Stimulated activated CD4-positive, alpha-beta T cell treated with anti-CD3 and anti-CD28 coated beads, Interleukin-12 subunit alpha, Interleukin-12 subunit beta, amount 100 ng/mL, for 24 hours (primary cell): ENCODE measurements around the gene ZDHHC17.
"Not testable (repeated sequence)": the region's sequence is repeated elsewhere in the genome, so short reads cannot be mapped to it uniquely, and the experiment has no call there.

Experiments
- DNase-seq, 2 experiments: peaks; one replicate each; pipeline ENCODE4 v3.0.0-alpha.2; 2020; ENCODE audit warnings: low read depth in 2 of 2

The ZDHHC17 gene, protein sequence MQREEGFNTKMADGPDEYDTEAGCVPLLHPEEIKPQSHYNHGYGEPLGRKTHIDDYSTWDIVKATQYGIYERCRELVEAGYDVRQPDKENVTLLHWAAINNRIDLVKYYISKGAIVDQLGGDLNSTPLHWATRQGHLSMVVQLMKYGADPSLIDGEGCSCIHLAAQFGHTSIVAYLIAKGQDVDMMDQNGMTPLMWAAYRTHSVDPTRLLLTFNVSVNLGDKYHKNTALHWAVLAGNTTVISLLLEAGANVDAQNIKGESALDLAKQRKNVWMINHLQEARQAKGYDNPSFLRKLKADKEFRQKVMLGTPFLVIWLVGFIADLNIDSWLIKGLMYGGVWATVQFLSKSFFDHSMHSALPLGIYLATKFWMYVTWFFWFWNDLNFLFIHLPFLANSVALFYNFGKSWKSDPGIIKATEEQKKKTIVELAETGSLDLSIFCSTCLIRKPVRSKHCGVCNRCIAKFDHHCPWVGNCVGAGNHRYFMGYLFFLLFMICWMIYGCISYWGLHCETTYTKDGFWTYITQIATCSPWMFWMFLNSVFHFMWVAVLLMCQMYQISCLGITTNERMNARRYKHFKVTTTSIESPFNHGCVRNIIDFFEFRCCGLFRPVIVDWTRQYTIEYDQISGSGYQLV

DNA sequence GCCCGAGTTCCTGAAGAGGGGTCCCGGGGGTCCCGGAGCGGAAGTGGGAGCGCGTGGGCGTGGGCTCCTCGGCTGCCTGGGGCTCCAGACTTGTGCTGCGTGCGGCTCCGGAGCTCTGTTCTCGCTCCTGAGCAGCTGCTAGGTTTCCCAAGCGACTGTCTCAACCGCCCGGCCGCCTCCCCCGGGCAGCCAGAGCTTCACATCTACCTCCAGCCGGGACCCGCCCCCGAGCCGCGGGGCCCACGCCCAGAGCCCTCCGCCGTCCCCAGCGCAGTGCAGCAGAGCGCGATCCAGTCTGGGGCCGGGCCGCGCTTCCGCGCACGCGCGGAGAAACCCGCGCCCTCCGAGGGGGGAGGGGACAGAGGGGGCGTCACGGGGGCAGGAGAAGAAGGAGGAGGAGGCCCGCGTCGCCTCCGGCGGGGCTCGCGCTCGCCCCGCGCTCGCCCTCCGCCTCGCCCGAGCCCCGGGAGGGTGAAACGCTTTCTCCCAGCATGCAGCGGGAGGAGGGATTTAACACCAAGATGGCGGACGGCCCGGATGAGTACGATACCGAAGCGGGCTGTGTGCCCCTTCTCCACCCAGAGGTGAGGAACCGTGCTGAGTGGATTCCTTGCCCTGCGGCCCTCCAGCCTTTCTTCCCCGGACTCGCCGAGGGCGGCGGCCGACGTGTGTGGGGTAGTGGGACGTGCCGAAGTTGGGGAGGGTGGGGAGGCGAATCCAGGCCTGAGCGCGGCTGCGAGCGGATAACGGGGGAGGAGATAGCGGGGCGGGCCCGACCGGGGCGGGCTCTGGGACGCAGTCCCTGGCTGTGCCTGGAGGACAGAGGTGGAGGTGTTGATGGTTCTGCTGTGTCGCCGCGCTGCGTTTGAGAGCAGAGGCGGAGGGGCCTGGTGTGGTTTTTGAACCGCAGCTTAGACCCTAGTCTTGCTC is at the start of gene ZDHHC17:
Gene ZDHHC17, plus strand, starts transcription at position 370 of the 930 bp plus-strand sequence. Its CDS starts 122 bp downstream, at position 492.
- peak; percentile 79 for DNase-seq

GRCh38 chr12:76714415-76714814 is 49.5 kb upstream of the ZDHHC17 start:
- no peak for DNase-seq

- DNase-seq: no peak
Observed at GRCh38 chr12:76714861-76715260, 49.1 kb upstream of the ZDHHC17 start.

- no peak for DNase-seq
Observed at GRCh38 chr12:76715332-76715731, 48.6 kb upstream of the ZDHHC17 start.

DNA sequence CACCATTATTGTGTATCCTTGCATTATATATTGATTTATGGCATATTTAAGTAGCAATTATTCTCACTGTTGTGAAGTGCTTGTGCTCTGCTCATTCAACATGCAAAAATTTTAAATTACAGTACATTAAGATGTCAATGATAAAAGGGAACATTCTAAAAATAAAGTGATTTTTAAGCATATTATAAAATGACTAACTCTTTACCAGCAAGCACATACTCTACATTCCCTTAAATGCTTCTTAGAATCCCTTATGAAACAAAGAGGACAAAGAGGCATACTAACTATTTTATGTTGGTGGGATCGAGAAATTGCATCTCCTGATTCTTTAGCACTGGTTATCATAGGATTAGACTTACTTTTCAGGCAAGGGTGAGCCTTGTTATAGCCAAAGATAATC is 46.6 kb upstream of the ZDHHC17 start:
- no peak for DNase-seq

DNA sequence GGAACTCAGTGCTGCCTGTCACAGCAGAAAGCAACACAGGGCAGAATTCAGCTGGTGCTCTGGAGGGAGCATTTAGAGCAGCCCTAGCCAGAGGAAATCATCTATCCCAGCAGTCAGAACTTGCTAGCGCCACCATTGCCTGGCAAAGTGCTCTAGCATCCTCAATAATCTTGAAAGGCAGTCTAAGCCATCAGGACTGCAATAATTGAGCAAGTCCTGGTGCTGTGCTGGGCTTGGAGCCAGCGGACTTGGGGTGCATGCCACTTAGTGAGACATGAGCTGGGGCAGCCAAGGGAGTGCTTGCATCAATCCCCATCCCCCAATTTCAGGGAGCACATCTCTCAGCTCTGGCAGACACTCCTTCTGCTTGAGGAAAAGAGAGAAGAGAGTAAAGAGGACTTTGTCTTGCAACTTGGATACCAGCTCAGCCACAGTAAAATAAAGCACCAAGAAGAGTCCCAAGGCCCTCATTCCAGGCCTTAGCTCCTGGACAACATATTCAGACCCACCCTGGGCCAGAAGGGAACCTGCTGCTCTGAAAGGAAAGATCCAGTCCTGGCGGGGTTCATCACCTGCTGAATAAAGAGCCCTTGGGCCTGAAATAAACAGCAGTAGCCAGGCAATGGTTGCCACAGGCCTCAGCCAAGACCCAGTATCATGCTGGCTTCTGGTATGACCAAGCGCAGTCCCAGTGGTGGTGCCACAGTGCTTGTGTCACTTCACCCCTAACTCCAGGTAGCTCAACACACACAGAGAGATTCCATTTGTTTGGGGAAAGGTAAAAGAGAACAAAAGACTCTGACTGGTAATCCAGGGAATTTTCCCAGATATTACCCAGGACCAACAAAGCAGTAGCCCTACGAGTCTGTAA is 44.5 kb upstream of the ZDHHC17 start:
- no peak for DNase-seq

DNA sequence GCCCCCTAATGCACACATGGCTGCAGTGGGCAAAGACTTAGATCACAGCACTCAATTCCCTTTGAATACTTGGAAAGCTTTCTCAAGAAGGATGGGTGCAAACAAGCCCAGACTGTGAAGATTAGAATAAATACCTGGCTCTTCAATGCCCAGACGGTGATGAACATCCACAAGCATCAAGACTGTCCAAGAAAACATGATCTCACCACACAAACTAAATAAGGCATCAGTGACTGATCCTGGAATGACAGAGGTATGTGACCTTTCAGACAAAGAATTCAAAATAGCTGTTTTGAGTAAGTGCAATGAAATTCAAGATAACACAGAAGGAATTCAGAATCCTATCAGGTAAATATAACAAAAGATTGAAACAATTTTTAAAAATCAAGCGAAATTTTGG is 43.8 kb upstream of the ZDHHC17 start:
- DNase-seq: no peak

DNA sequence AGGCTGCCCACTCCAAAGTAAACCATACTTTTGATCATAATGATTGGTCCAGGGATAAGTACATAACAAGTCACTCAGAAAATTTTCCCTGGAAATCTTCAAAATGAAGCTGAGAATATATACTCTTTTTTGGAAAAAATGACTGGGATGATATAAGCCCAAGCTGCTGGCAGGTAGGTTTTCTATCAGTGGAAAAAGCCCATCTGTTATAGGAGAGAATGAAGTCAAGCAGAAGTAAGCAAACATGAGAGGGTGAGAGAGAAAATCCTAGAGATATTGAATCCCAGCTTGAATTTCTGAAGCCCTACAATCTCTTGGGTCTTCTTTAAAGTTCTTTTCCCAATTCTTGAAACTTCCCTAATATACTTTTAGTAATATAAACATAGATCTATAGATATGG is 37.3 kb upstream of the ZDHHC17 start:
- no peak for DNase-seq

DNA sequence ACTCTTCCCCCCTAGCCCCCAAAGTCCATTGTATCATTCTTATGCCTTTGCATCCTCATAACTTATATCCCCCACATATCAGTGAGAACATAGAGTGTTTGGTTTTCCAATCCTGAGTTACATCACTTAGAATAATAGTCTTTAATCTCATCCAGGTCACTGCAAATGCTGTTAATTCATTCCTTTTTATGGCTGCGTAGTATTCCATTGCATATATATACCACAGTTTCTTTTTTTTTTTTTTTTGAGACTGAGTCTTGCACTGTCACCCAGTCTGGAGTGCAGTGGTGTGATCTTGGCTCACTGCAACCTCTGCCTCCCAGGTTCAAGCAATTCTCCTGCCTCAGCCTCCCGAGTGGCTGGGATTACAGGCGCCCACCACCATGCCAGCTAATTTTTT is 31.7 kb upstream of the ZDHHC17 start:
- not testable (repeated sequence) for DNase-seq

- not testable (repeated sequence) for DNase-seq
Observed at GRCh38 chr12:76737689-76738088, 26.2 kb upstream of the ZDHHC17 start.

- no peak for DNase-seq
Observed at GRCh38 chr12:76738824-76739579, 24.9 kb upstream of the ZDHHC17 start.

DNA sequence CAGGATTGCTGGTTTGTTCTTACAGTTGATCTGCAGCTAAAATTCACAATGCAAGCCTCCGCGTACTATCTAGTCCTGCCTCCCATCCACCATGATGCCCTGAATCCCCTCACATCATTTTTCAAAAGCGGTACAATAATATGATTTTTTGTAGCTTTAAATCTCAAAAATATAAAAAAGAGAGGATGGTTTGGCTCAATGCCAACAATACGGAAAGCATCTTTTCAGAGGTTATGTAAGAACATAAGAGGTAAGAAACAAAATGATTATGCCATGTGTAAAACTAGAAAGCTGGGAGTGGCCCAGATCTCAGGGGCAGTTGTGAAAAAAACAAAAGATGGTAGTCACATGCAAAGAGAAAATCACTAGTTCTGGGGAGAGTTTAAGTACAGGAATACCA is 24.0 kb upstream of the ZDHHC17 start:
- no peak for DNase-seq

DNA sequence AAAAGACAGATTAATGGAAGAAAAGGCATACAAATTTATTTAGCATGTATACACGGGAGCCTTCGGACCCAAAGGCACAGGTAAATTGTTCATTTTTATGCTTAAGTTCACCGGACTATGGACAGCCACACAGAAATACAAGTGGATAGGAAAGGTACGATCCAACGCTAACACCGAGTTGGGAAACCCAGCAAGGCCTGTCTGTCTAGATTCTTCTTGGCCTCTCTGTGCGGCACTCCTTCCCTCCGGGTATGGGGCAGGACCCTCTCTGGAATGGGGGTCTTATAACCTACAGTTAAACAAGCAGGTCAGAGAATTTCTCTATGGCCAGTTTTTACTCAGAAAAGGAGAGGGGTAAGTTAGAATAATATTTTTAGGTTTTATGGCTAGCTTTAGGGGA is 23.4 kb upstream of the ZDHHC17 start:
- no peak for DNase-seq

GRCh38 chr12:76745343-76745742 is 18.6 kb upstream of the ZDHHC17 start:
- no peak for DNase-seq

DNA sequence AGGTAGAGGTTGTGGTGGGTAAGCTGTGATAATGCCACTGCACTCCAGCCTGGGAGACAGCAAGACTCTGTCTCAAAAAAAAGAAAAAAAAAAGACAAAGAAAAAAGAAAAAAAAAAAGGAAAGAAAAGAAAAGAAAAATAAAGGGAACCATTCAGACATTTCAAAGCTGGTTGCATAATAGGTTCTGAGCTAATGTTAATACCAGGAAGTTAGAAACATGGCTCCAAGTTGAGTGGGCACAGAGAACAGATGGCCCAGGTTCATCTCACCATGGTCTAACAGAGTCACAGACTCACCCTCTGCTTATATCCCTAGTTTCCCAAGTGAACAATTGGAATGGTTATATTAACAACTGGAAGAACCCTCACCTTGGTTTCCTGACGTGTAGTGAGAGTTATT is 17.4 kb upstream of the ZDHHC17 start:
- DNase-seq: no peak

DNA sequence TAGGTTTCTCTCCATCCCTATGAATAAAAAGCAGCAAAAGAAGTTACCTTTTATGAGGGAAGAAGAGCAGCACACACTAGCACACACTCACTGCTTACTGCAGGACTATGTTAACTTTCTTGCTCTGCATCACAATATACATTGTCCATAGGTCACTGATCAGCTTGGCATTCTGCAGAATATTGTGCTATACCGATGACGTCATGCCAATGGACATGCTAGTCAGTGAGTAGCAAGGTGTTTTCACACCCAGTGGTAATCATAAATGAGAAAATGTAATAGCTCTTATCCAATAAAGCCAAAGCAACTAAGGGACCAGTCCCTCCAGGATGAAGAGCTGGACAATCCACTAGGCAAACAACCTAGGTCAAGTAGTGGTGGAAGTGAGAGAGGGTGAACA is 16.7 kb upstream of the ZDHHC17 start:
- no peak for DNase-seq

DNA sequence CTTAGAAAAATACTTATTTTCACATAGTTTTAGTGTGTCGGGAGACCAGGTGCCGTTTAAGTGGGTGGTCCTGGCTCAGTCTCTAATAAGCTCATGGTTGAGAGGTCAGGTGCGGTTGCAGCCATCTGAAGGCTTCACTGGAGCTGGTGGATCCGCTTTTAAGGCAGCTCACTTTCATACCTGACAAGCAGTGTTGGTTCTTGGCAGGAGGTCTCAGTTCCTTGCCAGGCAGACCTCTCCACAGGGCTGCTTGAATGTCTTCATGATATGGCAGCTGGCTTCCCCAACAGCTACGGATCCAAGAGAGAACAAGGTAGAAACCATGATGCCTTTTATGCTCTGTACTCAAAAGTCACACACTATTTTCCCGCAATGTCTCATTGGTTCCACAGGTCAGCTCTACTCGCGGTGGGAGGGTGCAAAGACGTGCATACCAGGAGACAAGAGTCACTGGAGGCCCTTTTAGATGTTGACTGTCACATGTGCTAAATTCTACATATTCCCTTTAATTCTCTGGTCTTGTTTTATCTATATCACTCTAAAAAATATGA is 8.0 kb upstream of the ZDHHC17 start:
- DNase-seq: no peak

- no peak for DNase-seq
Observed at GRCh38 chr12:76757694-76758093, 6.2 kb upstream of the ZDHHC17 start.

DNA sequence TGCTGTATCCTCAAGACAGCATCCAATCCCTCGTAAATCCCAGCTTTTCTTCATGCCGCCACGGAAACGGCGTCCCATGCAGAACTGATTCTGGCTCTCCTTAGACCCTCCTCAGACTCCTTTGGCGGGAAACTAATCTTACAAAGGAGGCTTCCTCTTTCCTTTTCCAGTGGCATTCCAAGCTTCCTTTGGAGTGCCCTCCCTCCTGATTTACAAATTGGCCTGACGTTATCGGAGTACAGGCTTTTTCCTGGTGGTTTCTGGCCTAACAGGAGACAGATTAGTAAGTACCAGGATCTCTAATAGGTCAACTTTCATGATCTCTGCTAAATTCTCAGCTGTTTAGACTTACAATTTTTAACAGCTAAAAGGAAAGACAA is 1.3 kb upstream of the ZDHHC17 start:
- DNase-seq: no peak

DNA sequence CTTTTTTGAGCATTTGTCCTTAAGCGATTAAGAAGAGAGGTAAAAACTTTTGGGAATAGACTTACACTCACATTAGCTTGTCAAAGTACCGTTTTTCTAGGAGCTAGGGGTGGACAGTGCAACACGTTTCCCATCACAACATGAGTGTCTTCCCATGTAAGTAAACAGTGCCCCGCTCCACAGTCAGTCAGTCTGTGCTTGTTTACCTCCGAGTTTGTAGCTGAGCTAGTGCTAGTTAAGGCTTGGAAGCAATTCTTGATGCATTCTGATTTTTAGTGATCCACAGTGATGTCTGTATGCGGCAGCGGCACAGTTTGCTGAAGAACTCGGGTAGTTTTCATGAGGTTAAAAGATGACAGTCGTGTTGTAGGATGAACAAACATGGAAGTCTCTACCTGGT is 941 bp downstream of the ZDHHC17 start:
- no peak for DNase-seq
